ENCODE results near the gene TBXA2R.
"Not testable (repeated sequence)": the region's sequence is repeated elsewhere in the genome, so short reads cannot be mapped to it uniquely, and the experiment has no call there.

The TBXA2R gene

DNA sequence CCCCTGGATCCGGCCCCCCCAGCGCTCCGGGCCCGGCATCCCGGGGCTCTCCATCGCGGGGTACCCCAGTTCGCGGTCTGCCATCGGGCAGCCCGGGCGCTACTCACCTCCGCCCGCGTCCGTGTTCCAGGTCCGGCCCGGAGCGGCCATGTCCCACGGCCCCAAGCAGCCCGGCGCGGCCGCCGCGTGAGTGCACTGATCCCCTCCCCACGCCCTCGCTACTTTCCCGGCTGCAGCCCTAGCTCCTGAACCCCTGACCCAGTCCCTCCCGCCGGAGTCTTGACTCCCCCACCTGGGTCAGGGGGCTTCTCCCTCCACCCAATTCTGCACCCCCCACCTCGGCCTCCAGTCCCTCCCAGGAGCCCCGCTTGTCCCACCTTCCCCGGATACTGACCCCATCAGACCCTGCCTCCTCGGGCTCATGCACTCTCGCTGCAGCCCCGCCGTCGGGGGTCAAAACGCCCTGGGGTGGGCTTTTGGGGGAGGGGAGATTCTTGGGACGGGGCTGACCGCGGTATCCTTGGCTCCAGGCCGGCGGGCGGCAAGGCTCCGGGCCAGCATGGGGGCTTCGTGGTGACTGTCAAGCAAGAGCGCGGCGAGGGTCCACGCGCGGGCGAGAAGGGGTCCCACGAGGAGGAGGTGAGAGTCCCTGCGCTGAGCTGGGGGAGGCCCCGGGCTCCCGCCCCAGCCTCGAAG, 33.4 kb downstream of the TBXA2R start:
- Mint-ChIP-seq H3K36me3 (ENCODE audit: insufficient read depth) (peaks cover 8% of the 10 kb centered on the region), H3K9me3 (no peaks in the 10 kb centered on the region), H3K4me3 (peak overlapping the region; percentile 77), H3K27me3 (no peaks in the 10 kb centered on the region), H3K4me1 (no peaks in the 10 kb centered on the region), H3K27ac (ENCODE audit: low read depth) (peak overlapping the region; percentile 38)
- DNase-seq (ENCODE audit: low spot score in 2 of 2) = peak in 1 of 2 donors; percentile 31
- ATAC-seq (replicated peaks; ENCODE audit: extremely low read depth, poor library complexity, severe bottlenecking) = peak; percentile 2

DNA sequence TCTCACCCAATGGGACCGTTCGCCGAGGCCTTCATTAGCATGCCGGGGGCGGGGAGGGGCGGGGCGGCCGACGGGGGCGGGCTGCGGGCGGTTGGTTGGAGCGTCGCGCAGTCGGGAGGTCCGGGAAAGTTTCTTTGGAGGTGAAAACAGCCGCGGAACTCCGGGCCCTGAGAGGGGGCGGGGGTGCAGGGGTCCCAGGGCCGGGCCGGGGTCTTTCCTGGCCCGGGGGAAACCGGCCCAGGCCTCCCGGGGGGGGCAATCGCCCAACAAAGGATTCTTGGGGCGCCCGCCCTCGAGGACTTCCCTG, 33.9 kb downstream of the TBXA2R start, which contains the start of gene HMG20B:
TSS of gene HMG20B (plus strand) at position 90 of the 307 bp plus-strand sequence. CDS start 366 bp downstream, outside the sequence.
- no peak for ATAC-seq (replicated peaks; ENCODE audit: extremely low read depth, poor library complexity, severe bottlenecking)
- DNase-seq (ENCODE audit: low spot score in 2 of 2) = no peak
- H3K9me3 Mint-ChIP-seq = no peaks in the 10 kb centered on the region
- H3K27ac Mint-ChIP-seq (ENCODE audit: low read depth) = peak within 1 kb of the TSS; percentile 38
- peak within 1 kb of the TSS; percentile 77 for H3K4me3 Mint-ChIP-seq
- no peaks in the 10 kb centered on the region for H3K27me3 Mint-ChIP-seq
- no peaks in the 10 kb centered on the region for H3K4me1 Mint-ChIP-seq
- peaks cover 8% of the 10 kb centered on the region for H3K36me3 Mint-ChIP-seq (ENCODE audit: insufficient read depth)

DNA sequence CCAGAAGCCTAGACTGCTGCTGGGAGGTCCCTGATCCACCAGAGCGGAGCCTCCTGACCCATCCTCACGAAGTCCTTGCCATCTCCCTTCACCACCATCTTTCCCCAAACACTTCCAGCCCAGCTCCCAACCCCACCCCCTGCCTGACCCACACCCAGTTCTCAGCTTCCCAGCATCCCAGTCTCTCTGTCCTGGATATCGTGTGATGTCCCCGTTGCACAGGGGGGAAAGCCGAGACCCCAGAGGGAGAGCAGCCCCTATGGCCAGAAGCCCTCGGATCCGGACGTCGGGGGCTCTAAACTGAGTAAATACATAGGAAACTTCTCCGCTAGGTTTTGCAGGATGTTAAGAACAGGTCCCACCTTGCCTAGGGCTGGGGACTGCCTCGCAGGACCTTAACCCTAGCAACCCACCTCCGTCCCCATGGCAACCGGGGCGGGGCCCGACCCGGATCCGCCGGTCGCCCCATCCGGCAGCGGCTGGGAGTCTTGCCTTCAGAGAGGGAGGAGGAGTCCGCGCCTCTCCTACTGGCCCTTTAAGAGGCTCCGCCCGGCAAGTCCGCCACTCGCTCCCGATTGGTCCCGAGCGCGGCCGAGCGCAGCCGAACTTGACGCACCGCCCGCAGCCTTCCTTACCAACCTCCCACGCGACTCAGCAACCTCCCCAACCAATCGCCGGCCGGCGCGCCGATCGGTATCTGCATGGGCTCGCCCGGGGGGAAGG, 34.4 kb downstream of the TBXA2R start:
- Mint-ChIP-seq H3K36me3 (ENCODE audit: insufficient read depth) (peaks cover 8% of the 10 kb centered on the region), H3K27ac (ENCODE audit: low read depth) (no peak overlapping the region), H3K4me3 (peak overlapping the region; percentile 77), H3K27me3 (no peaks in the 10 kb centered on the region), H3K9me3 (no peaks in the 10 kb centered on the region), H3K4me1 (no peaks in the 10 kb centered on the region)
- peak; percentile 99 for ATAC-seq (replicated peaks; ENCODE audit: extremely low read depth, poor library complexity, severe bottlenecking)
- DNase-seq (ENCODE audit: low spot score in 2 of 2) = peak; percentile 94 to 98

DNA sequence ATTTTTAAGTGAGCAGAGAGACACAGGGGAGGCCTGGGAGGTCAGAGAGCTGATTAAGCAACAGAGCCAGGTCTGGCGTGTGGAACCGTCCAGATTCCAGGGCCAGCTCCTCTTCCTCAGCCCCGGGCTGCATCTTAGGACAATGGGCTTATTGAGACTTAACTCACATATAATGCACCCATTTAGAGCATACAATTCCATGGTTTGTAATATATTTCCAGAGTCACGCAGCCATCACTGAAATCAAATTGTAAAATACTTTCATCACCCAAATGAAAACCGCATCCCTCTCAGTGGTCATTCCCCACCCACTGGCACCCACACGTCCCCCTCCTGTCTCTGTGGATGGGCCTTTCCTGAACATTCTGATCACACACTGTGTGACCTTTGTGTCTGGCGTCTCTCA, 36.1 kb downstream of the TBXA2R start:
- peaks cover 8% of the 10 kb centered on the region for H3K36me3 Mint-ChIP-seq (ENCODE audit: insufficient read depth)
- no peak overlapping the region for H3K4me3 Mint-ChIP-seq
- H3K27me3 Mint-ChIP-seq = no peaks in the 10 kb centered on the region
- no peaks in the 10 kb centered on the region for H3K4me1 Mint-ChIP-seq
- H3K27ac Mint-ChIP-seq (ENCODE audit: low read depth) = no peak overlapping the region
- H3K9me3 Mint-ChIP-seq = no peaks in the 10 kb centered on the region
- DNase-seq (ENCODE audit: low spot score in 2 of 2) = no peak
- no peak for ATAC-seq (replicated peaks; ENCODE audit: extremely low read depth, poor library complexity, severe bottlenecking)

DNA sequence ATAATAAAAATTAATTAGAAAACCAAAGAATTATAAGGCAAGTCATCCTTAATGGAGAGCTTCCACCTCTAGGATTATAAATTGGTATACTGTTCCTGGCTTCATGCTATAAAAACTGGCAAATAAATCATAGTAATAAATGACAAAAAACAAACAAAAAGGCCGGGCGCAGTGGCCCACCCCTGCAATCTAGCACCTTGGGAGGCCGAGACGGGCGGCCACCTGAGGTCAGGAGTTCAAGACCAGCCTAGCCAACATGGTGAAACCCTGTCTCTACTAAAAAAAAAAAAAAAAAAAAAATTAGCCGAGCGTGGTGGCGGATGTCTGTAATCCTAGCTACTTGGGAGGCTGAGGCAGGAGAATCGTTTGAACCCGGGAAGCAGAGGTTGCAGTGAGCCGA, 36.6 kb downstream of the TBXA2R start:
- not testable (repeated sequence) for H3K4me3 Mint-ChIP-seq; H3K27ac Mint-ChIP-seq (ENCODE audit: low read depth); H3K27me3 Mint-ChIP-seq; ATAC-seq (replicated peaks; ENCODE audit: extremely low read depth, poor library complexity, severe bottlenecking); DNase-seq (ENCODE audit: low spot score in 2 of 2); H3K9me3 Mint-ChIP-seq; H3K36me3 Mint-ChIP-seq (ENCODE audit: insufficient read depth); H3K4me1 Mint-ChIP-seq

DNA sequence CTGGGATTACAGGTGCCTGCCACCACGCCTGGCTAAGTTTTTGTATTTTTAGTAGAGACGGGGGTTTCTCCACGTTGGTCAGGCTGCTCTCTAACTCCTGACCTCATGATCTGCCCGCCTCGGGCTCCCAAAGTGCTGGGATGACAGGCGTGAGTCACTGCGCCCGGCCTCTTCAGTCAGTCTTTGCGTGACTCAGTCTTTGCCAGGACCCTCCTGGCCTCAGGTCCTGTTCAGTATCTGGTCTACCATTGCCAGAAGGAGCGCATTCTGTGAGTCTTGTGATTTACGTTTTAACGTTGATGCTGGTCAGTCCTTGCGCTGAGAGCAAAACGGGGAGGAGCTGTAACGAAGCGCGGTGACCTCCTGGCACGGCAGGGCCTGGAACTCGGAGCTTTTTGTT, 41.5 kb downstream of the TBXA2R start:
- no peak overlapping the region for H3K4me3 Mint-ChIP-seq
- H3K27me3 Mint-ChIP-seq = no peaks in the 10 kb centered on the region
- H3K36me3 Mint-ChIP-seq (ENCODE audit: insufficient read depth) = peaks cover 2% of the 10 kb centered on the region
- ATAC-seq (replicated peaks; ENCODE audit: extremely low read depth, poor library complexity, severe bottlenecking) = no peak
- no peaks in the 10 kb centered on the region for H3K4me1 Mint-ChIP-seq
- no peaks in the 10 kb centered on the region for H3K9me3 Mint-ChIP-seq
- no peak for DNase-seq (ENCODE audit: low spot score in 2 of 2)
- H3K27ac Mint-ChIP-seq (ENCODE audit: low read depth) = no peak overlapping the region

DNA sequence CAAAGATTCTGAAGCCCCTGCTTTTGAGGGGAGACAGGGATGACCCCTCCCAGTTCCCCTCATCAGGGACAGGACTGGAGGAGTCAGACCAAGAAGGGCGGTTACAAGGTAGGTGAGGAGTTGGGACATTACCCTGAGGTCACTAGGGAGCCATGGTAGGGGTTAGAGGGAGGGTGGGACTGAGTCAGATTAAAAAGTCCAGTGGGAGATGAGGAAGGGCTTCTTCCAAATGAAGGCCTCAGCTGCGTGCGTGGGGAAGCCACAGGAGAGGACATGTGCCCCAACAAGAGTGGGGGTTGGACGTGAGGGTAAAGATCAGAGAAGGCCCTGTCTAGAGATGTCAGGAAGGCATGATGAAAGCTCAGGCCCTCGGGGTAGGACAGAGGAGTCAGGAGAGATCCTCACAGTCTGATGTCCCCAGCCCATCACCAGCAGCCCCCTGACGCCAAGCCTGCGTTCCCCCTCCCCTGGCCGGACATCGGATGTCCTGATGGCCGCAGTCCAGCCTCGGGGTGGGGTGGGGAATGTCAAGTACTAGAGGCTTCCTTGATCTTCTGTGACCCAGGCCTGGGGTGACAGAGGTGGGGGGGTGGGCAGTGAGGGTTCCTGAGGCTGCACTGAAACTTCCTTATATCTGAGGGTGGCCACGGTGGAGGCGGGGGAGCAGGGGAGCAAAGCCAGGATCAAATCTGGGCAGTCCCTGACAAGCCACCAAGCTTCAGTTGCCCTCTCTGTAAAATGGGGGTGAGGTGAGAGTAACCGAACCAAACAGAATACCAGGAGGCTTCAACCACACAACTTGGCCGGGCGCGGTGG, 42.8 kb downstream of the TBXA2R start:
- H3K4me1 Mint-ChIP-seq = no peaks in the 10 kb centered on the region
- peaks cover 2% of the 10 kb centered on the region for H3K36me3 Mint-ChIP-seq (ENCODE audit: insufficient read depth)
- ATAC-seq (replicated peaks; ENCODE audit: extremely low read depth, poor library complexity, severe bottlenecking) (no peak), DNase-seq (ENCODE audit: low spot score in 2 of 2) (no peak)
- H3K4me3 Mint-ChIP-seq = no peak overlapping the region
- no peaks in the 10 kb centered on the region for H3K27me3 Mint-ChIP-seq
- H3K9me3 Mint-ChIP-seq = no peaks in the 10 kb centered on the region
- no peak overlapping the region for H3K27ac Mint-ChIP-seq (ENCODE audit: low read depth)

DNA sequence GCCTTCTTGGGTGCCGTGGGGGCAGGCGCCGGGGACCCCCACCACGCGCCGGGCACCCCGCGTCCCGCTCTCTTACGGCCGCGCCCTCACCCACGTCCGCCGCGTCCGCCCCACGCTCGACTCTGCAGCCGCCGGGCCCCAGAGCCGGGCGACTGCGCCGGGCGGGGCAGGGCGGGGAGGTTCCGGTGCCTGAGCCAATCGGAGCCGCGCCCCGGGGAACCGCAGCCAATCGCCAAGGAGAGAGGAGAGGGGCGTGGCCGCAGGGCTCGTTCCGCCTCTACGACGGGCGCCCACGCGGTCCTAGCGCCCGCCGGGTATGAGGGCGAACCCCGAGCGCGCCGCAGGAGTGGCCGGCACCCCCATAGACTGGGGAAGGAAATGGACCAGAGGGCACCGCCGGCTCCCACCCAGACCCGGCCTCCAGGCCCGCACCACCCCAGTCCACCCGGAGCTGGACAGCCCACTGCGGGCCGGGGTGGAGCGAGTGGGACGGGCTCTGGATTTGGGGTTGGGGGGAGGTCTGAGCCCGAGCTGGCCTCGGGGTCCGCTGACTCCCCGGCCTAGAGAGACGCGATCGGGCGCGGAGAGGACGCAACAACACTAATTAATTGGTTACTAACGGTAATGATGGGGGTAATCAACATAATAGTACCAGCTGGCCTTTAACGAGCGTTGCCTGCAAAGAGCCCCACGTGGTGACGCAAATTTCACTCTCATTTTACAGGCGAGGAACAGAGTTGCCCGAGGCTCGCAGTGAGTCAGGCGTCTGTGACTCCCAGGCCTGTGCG, 49.0 kb downstream of the TBXA2R start, which contains the start of gene MFSD12:
TSS of gene MFSD12 (minus strand) at position 126 of the 788 bp plus-strand sequence. CDS start 183 bp downstream, outside the sequence.
- H3K9me3 Mint-ChIP-seq = no peaks in the 10 kb centered on the region
- DNase-seq (ENCODE audit: low spot score in 2 of 2) (peak; percentile 89 to 90), ATAC-seq (replicated peaks; ENCODE audit: extremely low read depth, poor library complexity, severe bottlenecking) (peak; percentile 91)
- H3K36me3 Mint-ChIP-seq (ENCODE audit: insufficient read depth) = peaks cover 20% of the 10 kb centered on the region
- H3K4me1 Mint-ChIP-seq = peaks cover 35% of the 10 kb centered on the region
- H3K27me3 Mint-ChIP-seq = no peaks in the 10 kb centered on the region
- H3K4me3 Mint-ChIP-seq = peak within 1 kb of the TSS; percentile 92
- H3K27ac Mint-ChIP-seq (ENCODE audit: low read depth) = peak within 1 kb of the TSS; percentile 99

DNA sequence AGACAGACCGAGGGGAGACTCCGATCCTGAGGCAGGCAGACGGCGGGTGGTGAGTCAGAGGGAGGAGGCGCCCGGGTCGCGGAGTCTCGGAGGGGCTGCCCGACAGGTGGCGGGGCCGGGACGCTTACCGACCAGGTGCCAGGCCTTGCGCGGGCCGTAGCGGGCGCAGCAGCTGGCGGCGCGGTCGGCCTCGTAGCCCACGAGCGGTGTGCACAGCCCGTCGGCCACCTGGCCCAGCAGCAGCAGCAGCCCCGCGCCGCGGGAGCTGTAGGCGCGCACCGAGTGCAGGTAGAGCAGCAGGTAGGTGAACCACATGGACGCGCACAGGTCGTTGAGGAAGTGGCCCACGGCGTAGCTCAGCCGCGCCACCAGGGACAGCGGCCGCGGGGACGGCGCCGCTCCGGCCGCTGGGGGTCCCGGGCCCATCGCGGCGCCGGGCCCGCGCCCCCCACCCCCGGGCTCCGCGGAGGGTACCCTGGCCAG, 49.7 kb downstream of the TBXA2R start:
- peaks cover 35% of the 10 kb centered on the region for H3K4me1 Mint-ChIP-seq

DNA sequence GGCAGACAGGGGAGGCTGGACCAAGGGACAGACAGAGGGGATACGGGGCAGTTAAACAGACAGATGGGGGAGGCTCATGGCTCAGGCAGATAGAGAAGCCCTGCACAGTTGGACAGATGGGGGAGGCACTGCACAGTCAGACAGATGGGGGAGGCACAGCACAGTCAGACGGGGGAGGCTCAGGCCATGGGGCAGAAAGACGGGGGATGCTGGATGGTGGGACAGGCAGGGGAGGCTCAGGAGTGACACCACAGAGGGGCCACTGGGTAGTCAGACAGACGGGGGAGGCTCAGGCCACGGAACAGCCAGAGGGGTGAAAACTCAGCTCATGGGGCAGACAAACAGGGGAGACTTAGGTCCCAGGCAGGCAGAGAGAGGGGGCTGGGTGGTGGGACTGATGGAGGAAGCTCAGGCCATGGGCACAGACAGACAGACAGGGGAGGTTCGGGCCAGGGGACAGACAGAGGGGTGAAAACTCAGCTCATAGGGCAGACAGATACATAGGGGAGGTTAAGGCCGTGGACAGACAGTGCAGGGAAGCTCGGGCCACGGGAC, 50.2 kb downstream of the TBXA2R start:
- Mint-ChIP-seq H3K4me3 (peak overlapping the region; percentile 92), H3K36me3 (ENCODE audit: insufficient read depth) (peaks cover 25% of the 10 kb centered on the region), H3K9me3 (no peaks in the 10 kb centered on the region), H3K4me1 (peaks cover 40% of the 10 kb centered on the region), H3K27ac (ENCODE audit: low read depth) (peak overlapping the region; percentile 99), H3K27me3 (no peaks in the 10 kb centered on the region)
- no peak for DNase-seq (ENCODE audit: low spot score in 2 of 2)
- no peak for ATAC-seq (replicated peaks; ENCODE audit: extremely low read depth, poor library complexity, severe bottlenecking)

More for the DNA sequence above, 49.7 kb downstream of the TBXA2R start:
- peak overlapping the region; percentile 99 for H3K27ac Mint-ChIP-seq (ENCODE audit: low read depth)
- ATAC-seq (replicated peaks; ENCODE audit: extremely low read depth, poor library complexity, severe bottlenecking) (peak; percentile 27), DNase-seq (ENCODE audit: low spot score in 2 of 2) (peak; percentile 30 to 40)
- no peaks in the 10 kb centered on the region for H3K9me3 Mint-ChIP-seq
- peaks cover 22% of the 10 kb centered on the region for H3K36me3 Mint-ChIP-seq (ENCODE audit: insufficient read depth)
- peak overlapping the region; percentile 92 for H3K4me3 Mint-ChIP-seq
- no peaks in the 10 kb centered on the region for H3K27me3 Mint-ChIP-seq

DNA sequence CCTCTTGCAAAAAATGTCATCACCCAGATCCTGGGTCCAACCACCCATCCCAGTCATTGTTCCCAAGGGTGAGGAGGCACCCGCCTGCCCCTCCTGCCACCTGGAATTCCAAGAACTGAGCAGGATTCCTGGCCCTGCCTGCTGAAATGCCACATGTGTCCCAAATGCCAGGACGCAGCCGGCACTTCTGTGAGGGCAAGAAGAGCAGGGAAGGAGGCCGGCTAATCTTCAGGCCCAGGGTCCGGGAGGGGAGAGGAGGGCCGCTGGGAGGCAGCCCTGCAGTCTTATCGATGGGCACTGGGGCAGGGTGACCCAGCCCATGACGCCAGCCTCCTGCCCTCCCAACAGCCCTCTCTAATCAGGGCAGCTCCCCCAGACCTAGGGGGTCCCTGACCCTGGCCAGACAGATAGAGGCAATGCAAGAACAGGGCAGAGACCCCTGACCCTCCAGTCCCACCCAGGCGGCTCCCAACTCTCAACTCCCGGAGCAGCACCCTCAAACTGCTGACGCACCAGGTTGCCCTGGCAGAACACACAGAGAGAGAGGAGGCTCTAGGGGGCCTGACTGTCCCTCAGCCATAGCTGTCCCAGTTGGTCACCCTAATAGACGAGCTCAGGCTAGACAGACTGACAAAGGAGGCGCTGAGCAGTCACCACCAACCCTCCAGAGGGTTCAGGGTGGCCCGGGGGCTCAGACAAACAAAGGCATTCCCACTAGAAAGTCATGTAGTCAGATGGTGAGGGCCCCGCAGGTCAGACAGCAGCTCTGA, 50.8 kb downstream of the TBXA2R start:
- H3K27me3 Mint-ChIP-seq = no peaks in the 10 kb centered on the region
- H3K9me3 Mint-ChIP-seq = no peaks in the 10 kb centered on the region
- H3K4me3 Mint-ChIP-seq = peak overlapping the region; percentile 92
- peak overlapping the region; percentile 99 for H3K27ac Mint-ChIP-seq (ENCODE audit: low read depth)
- peaks cover 40% of the 10 kb centered on the region for H3K4me1 Mint-ChIP-seq
- ATAC-seq (replicated peaks; ENCODE audit: extremely low read depth, poor library complexity, severe bottlenecking) (no peak), DNase-seq (ENCODE audit: low spot score in 2 of 2) (no peak)
- peaks cover 25% of the 10 kb centered on the region for H3K36me3 Mint-ChIP-seq (ENCODE audit: insufficient read depth)

All from central memory CD8-positive, alpha-beta T cell (primary cell).